GM23338 (cell line): ENCODE results near the gene HSPA2. TPM values are rescaled to one million over a fixed set of nuclear protein-coding genes. Genes with fewer than 3 reads are reported as not detected.

Source experiments
- ATAC-seq: fragments of 200-7000 bp; cut with Tn5 transposase; 3 replicates; pipeline ENCODE4 v1.9.1; 2020
- DNase-seq: peaks from one replicate; pipeline ENCODE4 v3.0.0-alpha.2; 2015; ENCODE audit warnings: low spot score
- H2AFZ ChIP-seq: fragments of 200-600 bp; sonication (generic); 2 replicates; pipeline ENCODE4 v1.8.0; 2016; ENCODE audit warnings: antibody characterized with exemption, mild to moderate bottlenecking, moderate library complexity
- H3F3A ChIP-seq: fragments of 200-600 bp; sonication (generic); replicated peaks from 2 replicates; pipeline ENCODE4 v1.8.0; 2017; ENCODE audit warnings: antibody characterized with exemption, mixed run types, low read depth
- H3K27ac ChIP-seq: fragments of 200-600 bp; sonication (generic); 2 replicates; pipeline ENCODE4 v1.6.1; 2016; ENCODE audit warnings: low read depth
- H3K27me3 ChIP-seq: fragments of 200-600 bp; sonication (generic); 2 replicates; pipeline ENCODE4 v1.8.0; 2016; ENCODE audit warnings: mild to moderate bottlenecking, mixed run types, moderate library complexity; ENCODE audit not compliant: insufficient read depth
- H3K36me3 ChIP-seq: fragments of 200-600 bp; sonication (generic); 2 replicates; pipeline ENCODE4 v1.8.0; 2016; ENCODE audit warnings: mild to moderate bottlenecking; ENCODE audit not compliant: insufficient read depth
- H3K4me1 ChIP-seq: fragments of 200-600 bp; sonication (generic); 2 replicates; pipeline ENCODE4 v1.8.0; 2016; ENCODE audit warnings: mild to moderate bottlenecking, moderate library complexity; ENCODE audit not compliant: insufficient read depth
- H3K4me2 ChIP-seq: fragments of 200-600 bp; sonication (generic); 2 replicates; pipeline ENCODE4 v1.7.1; 2017; ENCODE audit warnings: mixed run types
- H3K4me3 ChIP-seq: fragments of 200-600 bp; sonication (generic); 2 replicates; pipeline ENCODE4 v1.6.1; 2016; ENCODE audit warnings: mixed run types
- H3K79me2 ChIP-seq: fragments of 200-600 bp; sonication (generic); replicated peaks from 2 replicates; pipeline ENCODE4 v1.8.0; 2017; ENCODE audit warnings: mild to moderate bottlenecking; ENCODE audit not compliant: insufficient read depth
- H3K9me2 ChIP-seq: fragments of 200-600 bp; sonication (generic); 2 replicates; pipeline ENCODE4 v1.8.0; 2017; ENCODE audit not compliant: insufficient read depth
- H4K20me1 ChIP-seq: fragments of 200-600 bp; sonication (generic); replicated peaks from 2 replicates; pipeline ENCODE4 v1.8.0; 2017; ENCODE audit warnings: mild to moderate bottlenecking; ENCODE audit not compliant: insufficient read depth
- H3K27ac Mint-ChIP-seq: 2 replicates; pipeline ENCODE4 v1.8.0; 2020; ENCODE audit warnings: inconsistent platforms, mild to moderate bottlenecking, moderate library complexity, mixed read lengths
- H3K27me3 Mint-ChIP-seq: 3 replicates; pipeline ENCODE4 v1.8.0; 2022; ENCODE audit warnings: low read depth, mild to moderate bottlenecking, moderate library complexity, mixed read lengths, inconsistent platforms; ENCODE audit not compliant: insufficient read depth, poor library complexity
- H3K36me3 Mint-ChIP-seq: 3 replicates; pipeline ENCODE4 v1.8.0; 2021; ENCODE audit warnings: low read depth, mild to moderate bottlenecking, inconsistent platforms, moderate library complexity, mixed read lengths
- H3K4me1 Mint-ChIP-seq: 3 replicates; pipeline ENCODE4 v1.8.0; 2020; ENCODE audit warnings: mild to moderate bottlenecking, inconsistent platforms, mixed read lengths
- H3K4me3 Mint-ChIP-seq: 3 replicates; pipeline ENCODE4 v1.8.0; 2021; ENCODE audit warnings: moderate library complexity, mild to moderate bottlenecking, inconsistent platforms, mixed read lengths
- H3K9me3 Mint-ChIP-seq: 3 replicates; pipeline ENCODE4 v1.8.0; 2020; ENCODE audit warnings: moderate library complexity, mild to moderate bottlenecking, inconsistent platforms, mixed read lengths
- CREB1 ChIP-seq: fragments of 250-450 bp; sonication (Bioruptor Pico); IDR thresholded peaks from 2 replicates; pipeline ENCODE4 v1.5.0; 2020; ENCODE audit warnings: low read depth, mild to moderate bottlenecking, moderate library complexity
- EZH2 ChIP-seq: fragments of 200-600 bp; sonication (generic); IDR thresholded peaks from one replicate; pipeline ENCODE4 v1.8.0; 2017; ENCODE audit warnings: antibody characterized with exemption, mild to moderate bottlenecking, low read depth; ENCODE audit not compliant: unreplicated experiment
- EZH2phosphoT487 ChIP-seq: fragments of 200-600 bp; sonication (generic); IDR thresholded peaks from one replicate; pipeline ENCODE4 v1.8.1; 2018; ENCODE audit warnings: antibody characterized with exemption; ENCODE audit not compliant: unreplicated experiment
- JUNB ChIP-seq: IDR thresholded peaks from one replicate; pipeline ENCODE4 v1.6.1; 2016; ENCODE audit warnings: antibody characterized with exemption; ENCODE audit not compliant: unreplicated experiment
- NANOG ChIP-seq: IDR thresholded peaks from 2 replicates; pipeline ENCODE4 v1.6.1; 2016; ENCODE audit warnings: antibody characterized with exemption, borderline replicate concordance
- REST ChIP-seq: IDR thresholded peaks from one replicate; pipeline ENCODE4 v1.6.1; 2018; ENCODE audit warnings: antibody characterized with exemption; ENCODE audit not compliant: unreplicated experiment
- STAT1 ChIP-seq: IDR thresholded peaks from one replicate; pipeline ENCODE4 v1.6.1; 2016; ENCODE audit warnings: antibody characterized with exemption; ENCODE audit not compliant: unreplicated experiment
- ZNF114 ChIP-seq: fragments of 250-450 bp; sonication (Bioruptor Pico); IDR thresholded peaks from 2 replicates; pipeline ENCODE4 v1.5.0; 2020; ENCODE audit warnings: mild to moderate bottlenecking, moderate library complexity
- ZNF331 ChIP-seq: fragments of 250-450 bp; sonication (Bioruptor Pico); IDR thresholded peaks from 2 replicates; pipeline ENCODE4 v1.5.0; 2020; ENCODE audit warnings: low read depth, mild to moderate bottlenecking, moderate library complexity
- polyA plus RNA-seq: library from polyadenylated mRNA; unstranded; fragments of >200 nt; fragmentation: Nextera tagmentation; extraction: Ambion mirVana; gene quantifications from 2 replicates; pipeline ENCODE4 v1.2.1, GENCODE V29; 2016
- total RNA-seq: library from RNA; depleted of rRNA; stranded (reverse); fragments of >200 nt; shearing (Covaris generic); gene quantifications from 2 replicates; pipeline ENCODE4 v1.2.3, GENCODE V29; 2014
- TF ChIP-seq, protein P1 (sequence below): IDR thresholded peaks from 2 replicates; pipeline ENCODE4 v1.6.1; 2016; ENCODE audit warnings: antibody characterized with exemption
- TF ChIP-seq, protein P2 (sequence below), 2 experiments: fragments of 200-600 bp in 1 of 2; sonication (generic) in 1 of 2; conservative IDR thresholded peaks; 2 replicates each; pipeline versions ENCODE4 v1.5.1 to v1.6.1; 2016 to 2017; ENCODE audit warnings: antibody characterized with exemption in 2 of 2, low read depth in 2 of 2, mild to moderate bottlenecking in 2 of 2, moderate library complexity in 1 of 2

HSPA2 gene
- total and polyA plus RNA-seq, 2 experiments from 2014 or later, result 88.5 to 130 TPM

DNA sequence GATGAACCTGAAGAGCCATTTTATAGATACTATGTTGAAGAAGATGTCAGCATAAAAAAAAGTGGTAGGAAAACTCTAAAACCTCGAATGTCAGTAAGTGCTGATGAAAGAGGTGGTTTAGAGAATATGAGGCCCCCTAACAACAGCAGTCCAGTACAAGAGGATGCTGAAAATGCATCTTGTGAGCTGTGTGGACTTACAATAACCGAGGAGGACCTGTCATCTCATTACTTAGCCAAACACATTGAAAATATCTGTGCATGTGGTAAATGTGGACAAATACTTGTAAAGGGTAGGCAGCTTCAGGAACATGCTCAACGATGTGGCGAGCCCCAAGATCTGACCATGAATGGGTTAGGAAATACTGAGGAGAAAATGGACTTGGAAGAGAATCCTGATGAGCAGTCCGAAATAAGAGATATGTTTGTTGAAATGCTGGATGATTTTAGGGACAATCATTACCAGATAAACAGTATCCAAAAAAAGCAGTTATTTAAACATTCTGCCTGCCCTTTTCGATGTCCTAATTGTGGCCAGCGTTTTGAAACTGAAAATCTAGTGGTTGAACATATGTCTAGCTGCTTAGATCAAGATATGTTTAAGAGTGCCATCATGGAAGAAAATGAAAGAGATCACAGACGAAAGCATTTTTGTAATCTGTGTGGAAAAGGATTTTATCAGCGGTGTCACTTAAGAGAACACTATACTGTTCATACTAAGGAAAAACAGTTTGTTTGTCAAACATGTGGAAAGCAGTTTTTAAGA is 17.8 kb upstream of the HSPA2 start (continued):
- TF ChIP-seq NANOG (no peak), JUNB (no peak), ZNF114 (CRISPR knock-in tag) (no peak), ZNF331 (CRISPR knock-in tag) (no peak), STAT1 (no peak), EZH2 (no peak), CREB1 (CRISPR knock-in tag) (no peak)
- TF ChIP-seq, protein P1, sequence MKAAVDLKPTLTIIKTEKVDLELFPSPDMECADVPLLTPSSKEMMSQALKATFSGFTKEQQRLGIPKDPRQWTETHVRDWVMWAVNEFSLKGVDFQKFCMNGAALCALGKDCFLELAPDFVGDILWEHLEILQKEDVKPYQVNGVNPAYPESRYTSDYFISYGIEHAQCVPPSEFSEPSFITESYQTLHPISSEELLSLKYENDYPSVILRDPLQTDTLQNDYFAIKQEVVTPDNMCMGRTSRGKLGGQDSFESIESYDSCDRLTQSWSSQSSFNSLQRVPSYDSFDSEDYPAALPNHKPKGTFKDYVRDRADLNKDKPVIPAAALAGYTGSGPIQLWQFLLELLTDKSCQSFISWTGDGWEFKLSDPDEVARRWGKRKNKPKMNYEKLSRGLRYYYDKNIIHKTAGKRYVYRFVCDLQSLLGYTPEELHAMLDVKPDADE, result no peak
- TF ChIP-seq, protein P2, sequence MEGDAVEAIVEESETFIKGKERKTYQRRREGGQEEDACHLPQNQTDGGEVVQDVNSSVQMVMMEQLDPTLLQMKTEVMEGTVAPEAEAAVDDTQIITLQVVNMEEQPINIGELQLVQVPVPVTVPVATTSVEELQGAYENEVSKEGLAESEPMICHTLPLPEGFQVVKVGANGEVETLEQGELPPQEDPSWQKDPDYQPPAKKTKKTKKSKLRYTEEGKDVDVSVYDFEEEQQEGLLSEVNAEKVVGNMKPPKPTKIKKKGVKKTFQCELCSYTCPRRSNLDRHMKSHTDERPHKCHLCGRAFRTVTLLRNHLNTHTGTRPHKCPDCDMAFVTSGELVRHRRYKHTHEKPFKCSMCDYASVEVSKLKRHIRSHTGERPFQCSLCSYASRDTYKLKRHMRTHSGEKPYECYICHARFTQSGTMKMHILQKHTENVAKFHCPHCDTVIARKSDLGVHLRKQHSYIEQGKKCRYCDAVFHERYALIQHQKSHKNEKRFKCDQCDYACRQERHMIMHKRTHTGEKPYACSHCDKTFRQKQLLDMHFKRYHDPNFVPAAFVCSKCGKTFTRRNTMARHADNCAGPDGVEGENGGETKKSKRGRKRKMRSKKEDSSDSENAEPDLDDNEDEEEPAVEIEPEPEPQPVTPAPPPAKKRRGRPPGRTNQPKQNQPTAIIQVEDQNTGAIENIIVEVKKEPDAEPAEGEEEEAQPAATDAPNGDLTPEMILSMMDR (conservative IDR thresholded peaks at IDR 0.05; ENCODE audit: low read depth in 2 of 2), result no peak

GRCh38 chr14:64525354-64525753 is 15.2 kb upstream of the HSPA2 start:
- H4K20me1 ChIP-seq, result 0 out of 2 replicates have a peak, but pooled peaks cover 7% of the 10 kb centered on the region
- Mint-ChIP-seq H3K36me3 (peaks cover 4% of the 10 kb centered on the region; the same call in 2 of the 3 replicates), H3K4me3 (no peak overlapping the region), H3K9me3 (no peaks in the 10 kb centered on the region), H3K27me3 (no peaks in the 10 kb centered on the region), H3K4me1 (no peaks in the 10 kb centered on the region), H3K27ac (no peak overlapping the region)
- DNase-seq (no peak), ATAC-seq (no peak)
- H3K27ac ChIP-seq, result no peak overlapping the region
- H3K9me2 ChIP-seq, result no peaks in the 10 kb centered on the region
- no peaks in the 10 kb centered on the region for H3F3A ChIP-seq
- H3K79me2 ChIP-seq, result peaks cover 22% of the 10 kb centered on the region
- H3K4me3 ChIP-seq, result no peak overlapping the region
- no peaks in the 10 kb centered on the region for H3K4me1 ChIP-seq
- H3K27me3 ChIP-seq, result no peaks in the 10 kb centered on the region
- H2AFZ ChIP-seq, result no peak overlapping the region
- H3K4me2 ChIP-seq, result no peak overlapping the region
- no peaks in the 10 kb centered on the region; the same call in 1 of the 2 replicates for H3K36me3 ChIP-seq
- TF ChIP-seq CREB1 (CRISPR knock-in tag) (no peak), NANOG (no peak), REST (no peak), JUNB (no peak), EZH2 (no peak), EZH2phosphoT487 (no peak)
- TF ChIP-seq, protein P2 (conservative IDR thresholded peaks at IDR 0.05; ENCODE audit: low read depth in 2 of 2), result no peak
